Smooth muscle cell (in vitro differentiated cells): ENCODE data around the gene PTGER2. TPM values are rescaled to one million over a fixed set of nuclear protein-coding genes. Genes with fewer than 3 reads are reported as not detected.

Experiments
- DNase-seq: peaks from one replicate; lab custom pipeline; 2025; ENCODE audit not compliant: unreplicated experiment; lab: John Stamatoyannopoulos, UW
- H2AFZ ChIP-seq: fragments of 200-600 bp; sonication (generic); 2 replicates; pipeline ENCODE4 v1.6.0; 2016; ENCODE audit warnings: antibody characterized with exemption, low read depth, mild to moderate bottlenecking
- H3F3A ChIP-seq: fragments of 200-600 bp; sonication (generic); 2 replicates; pipeline ENCODE4 v1.6.0; 2017; ENCODE audit warnings: antibody characterized with exemption, low read depth
- H3K27ac ChIP-seq: fragments of 200-600 bp; sonication (generic); 2 replicates; pipeline ENCODE4 v1.5.1; 2016; ENCODE audit warnings: low read depth, mild to moderate bottlenecking
- H3K27me3 ChIP-seq: fragments of 200-600 bp; sonication (generic); 2 replicates; pipeline ENCODE4 v1.6.1; 2016; ENCODE audit warnings: low read depth, mild to moderate bottlenecking
- H3K36me3 ChIP-seq: fragments of 200-600 bp; sonication (generic); 2 replicates; pipeline ENCODE4 v1.5.1; 2016; ENCODE audit warnings: low read depth
- H3K4me1 ChIP-seq: fragments of 200-600 bp; sonication (generic); 2 replicates; pipeline ENCODE4 v1.5.1; 2016; ENCODE audit warnings: low read depth
- H3K4me2 ChIP-seq: fragments of 200-600 bp; sonication (generic); 2 replicates; pipeline ENCODE4 v1.6.0; 2016; ENCODE audit warnings: mild to moderate bottlenecking
- H3K4me3 ChIP-seq: fragments of 200-600 bp; sonication (generic); 2 replicates; pipeline ENCODE4 v1.5.1; 2016; ENCODE audit warnings: mild to moderate bottlenecking
- H3K79me2 ChIP-seq: fragments of 200-600 bp; sonication (generic); 2 replicates; pipeline ENCODE4 v1.6.0; 2016; ENCODE audit warnings: low read depth, mild to moderate bottlenecking
- H3K9ac ChIP-seq: fragments of 200-600 bp; sonication (generic); 2 replicates; pipeline ENCODE4 v1.6.0; 2016; ENCODE audit warnings: low read depth
- H3K9me3 ChIP-seq: fragments of 200-600 bp; sonication (generic); replicated peaks from 2 replicates; pipeline ENCODE4 v1.5.1; 2016; ENCODE audit warnings: low read depth
- H4K20me1 ChIP-seq: fragments of 200-600 bp; sonication (generic); 2 replicates; pipeline ENCODE4 v1.6.0; 2016; ENCODE audit warnings: low read depth
- WGBS: methylation state at CpG from one replicate; pipeline ENCODE4 v1.1.7; 2016; ENCODE audit warnings: low lambda C conversion rate; 5-methylcytosine and 5-hydroxymethylcytosine counted together
- polyA plus RNA-seq: library from polyadenylated mRNA; unstranded; fragments of >200 nt; fragmentation: Nextera tagmentation; extraction: Ambion mirVana; gene quantifications from 2 replicates; pipeline ENCODE4 v1.2.1, GENCODE V29; 2016
- total RNA-seq: library from RNA; depleted of rRNA; stranded (reverse); fragments of >200 nt; gene quantifications from 2 replicates; pipeline ENCODE4 v1.2.3, GENCODE V29; 2014
- TF ChIP-seq, protein P1 (sequence below): fragments of 200-600 bp; sonication (generic); IDR thresholded peaks from 2 replicates; pipeline ENCODE4 v1.5.1; 2017; ENCODE audit warnings: borderline replicate concordance, mild to moderate bottlenecking, antibody characterized with exemption; ENCODE audit not compliant: insufficient read depth, poor library complexity, severe bottlenecking

PTGER2 gene
- total and polyA plus RNA-seq, 2 experiments from 2014 or later: 24.6 to 36.4 TPM

DNA sequence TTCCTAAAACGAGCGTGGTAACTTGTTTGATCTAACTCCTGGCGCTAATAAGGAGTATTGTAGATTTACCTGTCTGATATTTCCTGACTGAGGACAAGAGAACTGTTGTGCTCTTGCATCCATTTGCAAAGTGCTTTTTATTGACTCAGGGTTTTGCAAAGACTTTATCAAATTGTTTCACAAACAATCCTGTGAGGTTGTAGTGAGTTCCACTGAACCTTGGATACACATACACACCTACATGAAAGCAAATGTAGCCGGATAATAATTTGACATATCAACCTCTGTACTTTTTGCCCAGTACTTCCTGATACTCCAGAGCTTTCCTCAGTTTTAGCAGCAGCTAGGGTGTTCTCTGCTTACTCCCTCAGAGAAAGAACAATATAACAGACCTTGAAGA is 6.7 kb upstream of the PTGER2 start:
- no peaks in the 10 kb centered on the region for H3F3A ChIP-seq
- H3K36me3 ChIP-seq: no peaks in the 10 kb centered on the region
- WGBS: 93% methylated on average over 4 of the region's 4 CpGs
- no peak overlapping the region for H3K9ac ChIP-seq
- H3K79me2 ChIP-seq: no peaks in the 10 kb centered on the region
- H2AFZ ChIP-seq: no peak overlapping the region
- H3K27ac ChIP-seq: no peak overlapping the region
- no peak for DNase-seq
- H3K4me1 ChIP-seq: no peaks in the 10 kb centered on the region
- TF ChIP-seq, protein P1, sequence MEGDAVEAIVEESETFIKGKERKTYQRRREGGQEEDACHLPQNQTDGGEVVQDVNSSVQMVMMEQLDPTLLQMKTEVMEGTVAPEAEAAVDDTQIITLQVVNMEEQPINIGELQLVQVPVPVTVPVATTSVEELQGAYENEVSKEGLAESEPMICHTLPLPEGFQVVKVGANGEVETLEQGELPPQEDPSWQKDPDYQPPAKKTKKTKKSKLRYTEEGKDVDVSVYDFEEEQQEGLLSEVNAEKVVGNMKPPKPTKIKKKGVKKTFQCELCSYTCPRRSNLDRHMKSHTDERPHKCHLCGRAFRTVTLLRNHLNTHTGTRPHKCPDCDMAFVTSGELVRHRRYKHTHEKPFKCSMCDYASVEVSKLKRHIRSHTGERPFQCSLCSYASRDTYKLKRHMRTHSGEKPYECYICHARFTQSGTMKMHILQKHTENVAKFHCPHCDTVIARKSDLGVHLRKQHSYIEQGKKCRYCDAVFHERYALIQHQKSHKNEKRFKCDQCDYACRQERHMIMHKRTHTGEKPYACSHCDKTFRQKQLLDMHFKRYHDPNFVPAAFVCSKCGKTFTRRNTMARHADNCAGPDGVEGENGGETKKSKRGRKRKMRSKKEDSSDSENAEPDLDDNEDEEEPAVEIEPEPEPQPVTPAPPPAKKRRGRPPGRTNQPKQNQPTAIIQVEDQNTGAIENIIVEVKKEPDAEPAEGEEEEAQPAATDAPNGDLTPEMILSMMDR: no peak
- no peaks in the 10 kb centered on the region for H4K20me1 ChIP-seq
- peaks cover 18% of the 10 kb centered on the region for H3K27me3 ChIP-seq
- H3K4me2 ChIP-seq: no peak overlapping the region
- no peak overlapping the region for H3K4me3 ChIP-seq
- no peaks in the 10 kb centered on the region for H3K9me3 ChIP-seq

DNA sequence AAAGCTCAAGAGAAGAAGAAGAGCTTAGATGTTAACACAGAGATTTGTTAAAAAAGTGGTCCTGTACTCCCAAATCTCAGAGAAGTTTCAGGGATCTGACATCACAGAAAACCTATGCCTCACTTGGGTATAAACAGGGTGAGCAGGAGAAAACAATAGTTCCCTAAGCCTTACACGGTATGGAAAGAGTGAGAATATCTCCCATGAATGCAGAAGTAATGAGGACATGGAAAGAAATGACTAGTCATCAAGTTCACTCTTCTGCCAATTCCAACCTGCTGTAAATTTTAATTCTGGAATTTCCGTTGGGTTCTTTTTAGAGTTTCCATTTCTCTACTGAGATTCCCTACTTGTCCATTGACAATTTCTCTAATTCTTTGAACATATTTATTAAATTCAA is 6.2 kb upstream of the PTGER2 start:
- no peaks in the 10 kb centered on the region for H3F3A ChIP-seq
- no peak for DNase-seq
- no peaks in the 10 kb centered on the region for H4K20me1 ChIP-seq
- no peaks in the 10 kb centered on the region for H3K9me3 ChIP-seq
- H3K4me2 ChIP-seq: no peak overlapping the region
- no peak overlapping the region for H3K9ac ChIP-seq
- no peaks in the 10 kb centered on the region for H3K79me2 ChIP-seq
- peaks cover 18% of the 10 kb centered on the region for H3K27me3 ChIP-seq
- H3K4me3 ChIP-seq: no peak overlapping the region
- no peaks in the 10 kb centered on the region for H3K36me3 ChIP-seq
- H3K27ac ChIP-seq: no peak overlapping the region
- 87% methylated on average over 2 of the region's 2 CpGs for WGBS
- no peaks in the 10 kb centered on the region for H3K4me1 ChIP-seq
- no peak overlapping the region for H2AFZ ChIP-seq
- TF ChIP-seq, protein P1: no peak

DNA sequence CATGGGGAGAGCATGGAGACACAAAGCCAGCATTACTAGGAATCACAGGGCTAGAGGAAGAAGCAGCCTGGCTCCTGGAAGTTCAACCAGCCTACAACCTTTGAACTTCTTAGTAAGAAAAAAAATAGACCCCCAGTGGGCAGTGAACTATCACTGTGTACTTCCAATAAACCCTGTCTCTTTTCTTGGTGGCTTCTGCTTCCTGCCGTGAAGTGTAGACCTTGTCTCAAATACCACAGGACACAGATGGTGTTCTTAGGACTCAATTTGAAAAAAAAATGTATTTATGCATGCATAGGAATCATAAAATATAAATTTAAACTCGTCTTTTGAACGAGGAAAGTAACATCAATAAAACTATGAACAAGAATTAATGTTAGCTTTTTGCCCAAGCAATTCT is 3.6 kb upstream of the PTGER2 start:
- no peak overlapping the region for H3K4me2 ChIP-seq
- H3F3A ChIP-seq: peaks cover 7% of the 10 kb centered on the region
- TF ChIP-seq, protein P1: no peak
- WGBS: 90% methylated on average over 3 of the region's 3 CpGs
- H3K4me3 ChIP-seq: no peak overlapping the region
- no peak for DNase-seq
- H3K36me3 ChIP-seq: no peaks in the 10 kb centered on the region
- no peak overlapping the region for H3K27ac ChIP-seq
- no peak overlapping the region for H2AFZ ChIP-seq
- H3K4me1 ChIP-seq: no peaks in the 10 kb centered on the region
- H3K79me2 ChIP-seq: no peaks in the 10 kb centered on the region
- no peak overlapping the region for H3K9ac ChIP-seq
- H3K27me3 ChIP-seq: peaks cover 27% of the 10 kb centered on the region
- H4K20me1 ChIP-seq: peaks cover 4% of the 10 kb centered on the region
- H3K9me3 ChIP-seq: no peaks in the 10 kb centered on the region

DNA sequence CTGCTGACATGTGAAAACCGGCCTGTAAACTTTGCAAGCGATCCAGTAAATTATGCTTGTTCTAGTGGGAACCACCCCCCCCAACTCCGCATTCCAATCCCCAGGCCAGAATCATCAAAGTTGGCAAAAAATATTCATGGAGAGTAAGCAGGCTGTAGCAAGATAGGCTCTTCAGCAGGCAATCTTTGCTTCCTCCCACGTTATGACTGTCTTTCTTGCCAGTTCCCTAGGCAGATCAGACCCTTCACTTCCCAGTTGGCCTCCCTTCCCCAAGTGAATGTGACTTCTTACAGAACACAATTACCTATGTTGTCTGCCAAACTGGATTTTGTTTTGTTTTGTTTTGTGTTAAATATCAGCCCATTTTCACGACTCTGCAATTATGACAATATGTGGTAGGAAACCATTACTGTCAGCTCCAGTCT is 1.2 kb upstream of the PTGER2 start:
- peak overlapping the region; percentile 75 for H2AFZ ChIP-seq
- DNase-seq: no peak

More for the DNA sequence above, 1.2 kb upstream of the PTGER2 start:
- H3K27me3 ChIP-seq: peaks cover 34% of the 10 kb centered on the region
- TF ChIP-seq, protein P1: no peak
- peak overlapping the region; percentile 70 for H3K4me3 ChIP-seq
- H3K9ac ChIP-seq: no peak overlapping the region
- H3K4me2 ChIP-seq: peak overlapping the region; percentile 98
- peaks cover 14% of the 10 kb centered on the region for H4K20me1 ChIP-seq
- no peaks in the 10 kb centered on the region for H3K9me3 ChIP-seq
- no peaks in the 10 kb centered on the region for H3K4me1 ChIP-seq
- H3K79me2 ChIP-seq: no peaks in the 10 kb centered on the region
- WGBS: 53% methylated on average over 5 of the region's 5 CpGs
- no peaks in the 10 kb centered on the region for H3K36me3 ChIP-seq
- H3F3A ChIP-seq: peaks cover 7% of the 10 kb centered on the region
- peak overlapping the region; percentile 26 for H3K27ac ChIP-seq
